A549 (cell line): Measurements from ENCODE around the gene MEAF6. TPM values are rescaled to one million over a fixed set of nuclear protein-coding genes. Genes with fewer than 3 reads are reported as not detected.

ENCODE experiments used
- ATAC-seq, 2 experiments: fragments of 200-7000 bp in 1 of 2; fragments of >200 bp in 1 of 2; cut with Nextera tagmentation in 1 of 2; cut with Tn5 transposase in 1 of 2; 3 replicates each; pipeline versions ENCODE4 v1.8.0 to v1.9.1; 2018 to 2020; ENCODE audit warnings: mild to moderate bottlenecking in 1 of 2, moderate library complexity in 1 of 2
- CTCF ChIA-PET: fragments of 300-600 bp; sonication (Branson Sonifier 250); formaldehyde crosslinking; extraction: SDS; loops from one replicate; lab custom pipeline; 2021; ENCODE audit warnings: antibody characterized with exemption, inconsistent platforms; lab: Yijun Ruan, JAX
- POLR2A ChIA-PET: fragments of 350-600 bp; formaldehyde crosslinking; extraction: SDS; loops from one replicate; lab custom pipeline; 2021; ENCODE audit warnings: antibody characterized with exemption, inconsistent platforms; lab: Yijun Ruan, JAX
- DNase-seq, 2 experiments: peaks; one replicate each; pipeline versions ENCODE4 v3.0.0 to v3.0.0-alpha.2; 2011 to 2016; ENCODE audit warnings: low read depth in 1 of 2, low spot score in 1 of 2
- FAIRE-seq: peaks from 2 replicates; lab custom pipeline; 2011; peaks lifted over from hg19 to GRCh38; lab: Jason Lieb, UNC
- H3K27ac ChIP-seq, 2 experiments: fragments of >200 bp; sonication (Bioruptor Twin); formaldehyde crosslinking; 3 replicates each; pipeline ENCODE4 v1.5.1; 2016 to 2017
- H3K4me1 ChIP-seq: fragments of >200 bp; sonication (Bioruptor Twin); formaldehyde crosslinking; 3 replicates; pipeline ENCODE4 v1.6.1; 2016
- H3K4me2 ChIP-seq: fragments of >200 bp; sonication (Bioruptor Twin); formaldehyde crosslinking; 3 replicates; pipeline ENCODE4 v1.6.1; 2016
- H3K4me3 ChIP-seq: fragments of >200 bp; sonication (Bioruptor Twin); formaldehyde crosslinking; 3 replicates; pipeline ENCODE4 v1.5.1; 2016
- H3K9me3 ChIP-seq: fragments of >200 bp; sonication (Bioruptor Twin); formaldehyde crosslinking; 3 replicates; pipeline ENCODE4 v1.6.1; 2016
- CBX8 ChIP-seq: fragments of 200-600 bp; sonication (generic); IDR thresholded peaks from 2 replicates; pipeline ENCODE4 v1.6.1; 2016
- EHMT2 ChIP-seq: fragments of 200-600 bp; sonication (generic); IDR thresholded peaks from 2 replicates; pipeline ENCODE4 v1.6.1; 2016; ENCODE audit warnings: antibody characterized with exemption, low read depth, mild to moderate bottlenecking, moderate library complexity
- FOSB ChIP-seq: fragments of 250-450 bp; sonication (Bioruptor Pico); IDR thresholded peaks from 2 replicates; pipeline ENCODE4 v1.5.0; 2020; ENCODE audit warnings: mild to moderate bottlenecking, moderate library complexity
- GATA3 ChIP-seq: IDR thresholded peaks from 2 replicates; pipeline ENCODE4 v1.6.1; 2012; ENCODE audit warnings: borderline replicate concordance
- HEYL ChIP-seq: fragments of 250-450 bp; sonication (Bioruptor Pico); IDR thresholded peaks from 2 replicates; pipeline ENCODE4 v1.8.0; 2021; ENCODE audit warnings: mild to moderate bottlenecking, moderate library complexity
- JUN ChIP-seq, 2 experiments: fragments of >200 bp; sonication (Bioruptor Twin); formaldehyde crosslinking; IDR thresholded peaks; 2 replicates in 1 of 2; 3 replicates in 1 of 2; pipeline ENCODE4 v1.6.1; 2016 to 2017
- KDM1A ChIP-seq: fragments of 200-600 bp; sonication (generic); IDR thresholded peaks from 2 replicates; pipeline ENCODE4 v1.6.1; 2016; ENCODE audit warnings: low read depth, mild to moderate bottlenecking
- KDM5A ChIP-seq: fragments of 200-600 bp; sonication (generic); IDR thresholded peaks from 2 replicates; pipeline ENCODE4 v1.6.1; 2016; ENCODE audit warnings: antibody characterized with exemption, mild to moderate bottlenecking
- NPAS2 ChIP-seq: fragments of 250-450 bp; sonication (Bioruptor Pico); IDR thresholded peaks from 2 replicates; pipeline ENCODE4 v1.8.0; 2022; ENCODE audit warnings: mild to moderate bottlenecking, moderate library complexity, borderline replicate concordance
- POLR2AphosphoS2 ChIP-seq: conservative IDR thresholded peaks from 2 replicates; pipeline ENCODE4 v1.6.1; 2012; ENCODE audit warnings: low read length, improper control_type of control experiment, inconsistent platforms
- RAD21 ChIP-seq, 2 experiments: fragments of >200 bp in 1 of 2; sonication (Bioruptor Twin) in 1 of 2; formaldehyde crosslinking in 1 of 2; IDR thresholded peaks in 1 of 2; conservative IDR thresholded peaks in 1 of 2; 2 replicates in 1 of 2; 3 replicates in 1 of 2; pipeline ENCODE4 v1.6.1; 2012 to 2018; ENCODE audit warnings: inconsistent platforms in 1 of 2
- REST ChIP-seq: fragments of 200-600 bp; sonication (generic); IDR thresholded peaks from 2 replicates; pipeline ENCODE4 v1.6.1; 2016; ENCODE audit warnings: antibody characterized with exemption, mild to moderate bottlenecking, moderate library complexity
- RFX5 ChIP-seq: fragments of 450-650 bp; IDR thresholded peaks from 2 replicates; pipeline ENCODE4 v1.7.1; 2014; ENCODE audit warnings: antibody characterized with exemption, mild to moderate bottlenecking, moderate library complexity
- TP53 ChIP-seq: fragments of 250-450 bp; sonication (Bioruptor Pico); IDR thresholded peaks from 2 replicates; pipeline ENCODE4 v1.5.0; 2021; ENCODE audit warnings: mild to moderate bottlenecking, moderate library complexity
- ZC3H11A ChIP-seq: fragments of 450-650 bp; IDR thresholded peaks from 2 replicates; pipeline ENCODE4 v1.6.1; 2014; ENCODE audit warnings: antibody characterized with exemption, mild to moderate bottlenecking
- ZNF302 ChIP-seq: fragments of 250-450 bp; sonication (Bioruptor Pico); IDR thresholded peaks from 2 replicates; pipeline ENCODE4 v1.9.0; 2021; ENCODE audit warnings: inconsistent platforms, mild to moderate bottlenecking, moderate library complexity
- WGBS: methylation state at CpG from one replicate; pipeline ENCODE4 v1.1.6; 2017; ENCODE audit errors: missing lambda C conversion rate; 5-methylcytosine and 5-hydroxymethylcytosine counted together
- polyA plus RNA-seq, 4 experiments: library from polyadenylated mRNA; depleted of rRNA in 3 of 4; stranded (reverse); fragments of >200 nt; fragmentation: RNase III in 1 of 4; extraction: RNeasy Plus Mini Kit Qiagen cat#74134 plus additional on column Dnase treatment in 1 of 4; gene quantifications; 2 replicates in 3 of 4; 3 replicates in 1 of 4; pipeline ENCODE4 v1.2.3, GENCODE V29; 2011 to 2017

MEAF6 gene
- polyA plus RNA-seq, 2 of the 4 experiments (the other 2 are of a cell fraction): 39.4 to 45.4 TPM

- TF ChIP-seq RAD21 (conservative IDR thresholded peaks at IDR 0.05 in 1 of 2, IDR thresholded peaks at IDR 0.05 in 1 of 2): no peak
- TF ChIP-seq REST: no peak
- TF ChIP-seq RFX5: no peak
- no peak for TF ChIP-seq TP53
- no peak for TF ChIP-seq KDM1A
- TF ChIP-seq KDM5A: no peak
- TF ChIP-seq NPAS2: no peak
- no peak for TF ChIP-seq ZC3H11A
- no peak for TF ChIP-seq CBX8
- TF ChIP-seq HEYL: no peak
Observed at GRCh38 chr1:37482796-37483744, 31.5 kb downstream of the MEAF6 start (continued).

DNA sequence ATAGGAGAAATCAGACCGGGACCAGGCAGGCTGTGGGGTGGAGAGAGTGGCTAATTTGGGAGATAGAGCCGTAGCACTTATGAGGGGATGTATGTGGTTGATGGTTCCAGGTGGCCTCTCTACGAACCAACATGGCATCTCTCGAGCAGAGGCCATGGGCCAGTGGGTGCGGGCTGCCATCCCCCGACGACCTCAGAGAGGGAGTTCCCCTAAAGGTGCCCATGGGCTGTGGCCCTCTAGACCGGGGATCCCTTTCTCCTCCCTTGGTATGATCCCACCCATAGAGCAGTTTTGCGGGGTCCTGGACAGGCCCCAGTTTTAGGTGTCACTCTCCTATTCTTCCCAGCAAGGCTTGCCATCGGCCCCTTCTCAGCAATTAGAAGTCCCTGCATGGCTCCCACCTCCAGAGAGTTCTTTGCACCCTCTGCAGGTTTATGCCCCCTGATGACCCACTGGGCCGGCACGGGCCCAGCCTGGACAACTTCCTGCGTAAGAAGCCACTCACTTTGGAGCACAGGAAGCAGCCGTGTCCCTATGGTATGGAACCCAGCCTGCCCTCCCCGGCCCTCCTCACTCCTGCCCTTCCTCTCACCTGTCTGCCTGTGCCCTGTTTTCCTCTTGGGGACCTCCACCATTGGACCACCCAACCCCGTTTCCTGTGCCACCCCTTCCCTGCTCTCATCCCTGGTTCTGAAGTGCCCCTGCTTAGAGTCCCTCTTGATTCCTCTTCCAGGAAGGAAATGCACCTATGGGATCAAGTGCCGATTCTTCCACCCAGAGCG, 32.4 kb downstream of the MEAF6 start:
- ChIA-PET CTCF (interaction anchor here (1.3 to 11.2 kb wide), 2 partner anchors 24 to 32 kb away, joined by 4 to 208 read pairs; partner anchors contain the start of gene MEAF6), POLR2A (no interaction called here)
- H3K9me3 ChIP-seq: no peaks in the 10 kb centered on the region
- FAIRE-seq (no peak), ATAC-seq (no peak), DNase-seq (no peak)
- WGBS: 81% methylated on average over 15 of the region's 18 CpGs
- peaks cover 85% of the 10 kb centered on the region for H3K4me1 ChIP-seq
- peak overlapping the region; percentile 90 for H3K4me2 ChIP-seq
- H3K4me3 ChIP-seq: peak overlapping the region; percentile 20; the same call in 1 of the 3 replicates
- TF ChIP-seq RFX5 (no peak), GATA3 (no peak), JUN (IDR thresholded peaks at IDR 0.05) (peak in 1 of 2 experiments; percentile 31; a peak in 1 of 5 replicates), ZNF302 (CRISPR knock-in tag) (no peak), FOSB (CRISPR knock-in tag) (0 out of 2 replicates have a peak, but pooled peaks have one; percentile 29)
- peak overlapping the region; percentile 88 to 100 for H3K27ac ChIP-seq

- ATAC-seq (no peak), FAIRE-seq (no peak), DNase-seq (peak in 1 of 2 experiments; percentile 16)
- TF ChIP-seq POLR2AphosphoS2 (0 out of 2 replicates have a peak, but pooled peaks have one; percentile 3), EHMT2 (no peak)
- WGBS: 92% methylated on average over 17 of the region's 26 CpGs
- Histone ChIP-seq H3K4me3 (peak overlapping the region; percentile 85; the same call in 2 of the 3 replicates), H3K4me1 (peaks cover 78% of the 10 kb centered on the region), H3K27ac (peak overlapping the region; percentile 88 to 100), H3K4me2 (peak overlapping the region; percentile 90), H3K9me3 (no peaks in the 10 kb centered on the region)
- CTCF ChIA-PET: interaction anchor here (0.5 to 11.2 kb wide), 3 partner anchors 23 to 480 kb away, joined by 4 to 208 read pairs (median 4); partner anchors contain the start of gene MEAF6
- POLR2A ChIA-PET: no interaction called here
Observed at GRCh38 chr1:37481289-37482003, 33.1 kb downstream of the MEAF6 start.
